B cell (primary cell): ENCODE results near the gene ADAMTSL1.

Experiments
- CTCF ChIP-seq: fragments of 200-600 bp; IDR thresholded peaks from one replicate; pipeline ENCODE4 v1.8.0; 2022; ENCODE audit warnings: antibody characterized with exemption, mild to moderate bottlenecking
- EZH2 ChIP-seq: IDR thresholded peaks from 2 replicates; pipeline ENCODE4 v1.6.1; 2012; ENCODE audit warnings: borderline replicate concordance, low read depth, mild to moderate bottlenecking, moderate library complexity, low read length; ENCODE audit not compliant: insufficient read depth, poor library complexity, severe bottlenecking

- no peak for TF ChIP-seq CTCF
- no peak for TF ChIP-seq EZH2
Measured at GRCh38 chr9:18601026-18601425, 127.1 kb downstream of the ADAMTSL1 start.
